Heart right ventricle (tissue), 16 donors: ENCODE results near the gene SEC14L3. TPM values are rescaled to one million over a fixed set of nuclear protein-coding genes. Genes with fewer than 3 reads are reported as not detected.

Experiments
- ATAC-seq, 8 donors: fragments of 200-7000 bp; cut with Tn5 transposase; one replicate each; pipeline ENCODE4 v1.9.1; 2020; ENCODE audit warnings: mild to moderate bottlenecking in 8 of 8, moderate library complexity in 8 of 8, moderate number of reproducible peaks in 1 of 8
- DNase-seq, 2 donors: peaks; one replicate each; pipeline ENCODE4 v3.0.0-alpha.2; 2020
- H3K27ac ChIP-seq, 10 donors: fragments of 200-600 bp; sonication (generic) in 2 of 10; one replicate each; pipeline versions ENCODE4 v1.5.0 to v1.8.0; 2020 to 2022; ENCODE audit warnings: mild to moderate bottlenecking in 3 of 10
- H3K27me3 ChIP-seq, 7 donors: fragments of 200-600 bp; one replicate each; pipeline ENCODE4 v1.8.0; 2021 to 2022; ENCODE audit warnings: mild to moderate bottlenecking in 2 of 7
- H3K36me3 ChIP-seq, 9 donors: fragments of 200-600 bp; sonication (generic) in 1 of 9; one replicate each; pipeline versions ENCODE4 v1.5.0 to v1.8.0; 2020 to 2022; ENCODE audit warnings: mild to moderate bottlenecking in 2 of 9
- H3K4me1 ChIP-seq, 9 donors: fragments of 200-600 bp; sonication (generic) in 1 of 9; one replicate each; pipeline versions ENCODE4 v1.5.0 to v1.8.0; 2020 to 2022; ENCODE audit warnings: mild to moderate bottlenecking in 4 of 9
- H3K4me3 ChIP-seq, 10 donors: fragments of 200-600 bp; sonication (generic) in 2 of 10; one replicate each; pipeline versions ENCODE4 v1.5.0 to v1.8.0; 2020 to 2022; ENCODE audit warnings: mild to moderate bottlenecking in 7 of 10, moderate library complexity in 2 of 10
- H3K9me3 ChIP-seq, 11 donors: fragments of 200-600 bp in 10 of 11; sonication (generic) in 2 of 11; one replicate each; pipeline versions ENCODE4 v1.5.0 to v1.8.0; 2013 to 2022; ENCODE audit warnings: mild to moderate bottlenecking in 2 of 11, control low read depth in 1 of 11, moderate library complexity in 1 of 11
- CTCF ChIP-seq, 9 donors: fragments of 200-600 bp; sonication (generic) in 2 of 9; IDR thresholded peaks; one replicate each; pipeline versions ENCODE4 v1.5.0 to v1.8.0; 2021 to 2022; ENCODE audit warnings: antibody characterized with exemption in 9 of 9, mild to moderate bottlenecking in 5 of 9, moderate library complexity in 1 of 9
- WGBS, 2 donors: extraction: QIAGEN DNeasy Blood & Tissue Kit; methylation state at CpG; one replicate each; pipeline ENCODE4 v1.1.7; 2013; ENCODE audit warnings: inconsistent platforms in 1 of 2; 5-methylcytosine and 5-hydroxymethylcytosine counted together
- intact Hi-C, 10 donors: fragments of 100-400 bp; cut with DNase I; formaldehyde crosslinking; loops; one replicate each; pipeline versions ENCODE4 v1.11.1 to v1.14.2; 2022
- polyA plus RNA-seq, 2 donors: library from polyadenylated mRNA; stranded (reverse); fragments of 200-250 nt; gene quantifications; one replicate each; pipeline ENCODE4 v1.2.3, GENCODE V29; 2013
- total RNA-seq, 10 donors: library from RNA; stranded (reverse); fragmentation: NEBNext Ultra II Directional in 3 of 10; extraction: Animal tissue kit (Norgen Biotek cat#: 25700) in 3 of 10; gene quantifications; one replicate each; pipeline versions ENCODE4 v1.2.1 to v1.2.4, GENCODE V29; 2021 to 2023
- donor health status: Arrhythmogenic right ventricular cardiomyopathy.
- donor health status: ischemic (EF 13 %, LVEDD 7.1; RV severe dilation, severe dysfunction).
- donor health status: healthy with polysubstance abuse.
- donor health status: DM: no; HTN: yes; CAD: no.
- donor health status: DM: no; HTN: no; CAD: no.
- donor health status: ischemic (EF 25% LVEDD 6.9; RV normal size, moderate dysfunction).
- donor health status: ischemic (EF 25% LVEDD 5.7; RV mildly dilated, moderate dysfunction).
- donor health status: healthy.
- donor health status: DM: yes; HTN: yes; CAD: no.
- donor health status: Ischemic cardiomyopathy.
- donor health status: ischemic (EF 35%, LVEDD 5.7; RV mildly dilated, moderate dysfunction).
- donor health status: nonischemic (EF 11% LVEDD 7.7; RV severe dilation, severe dysfunction).
- donor health status: DM: yes; HTN: yes; CAD: no.
- donor health status: PGD.
- donor health status: ischemic (EF 29% LVEDD 5.4; RV normal size, mild dysfunction).
- donor health status: nonischemic (EF 23%, LVEDD 6.1; RV moderate dilation, normal function).

The SEC14L3 gene
- total and polyA plus RNA-seq, 12 donors, result not detected

GRCh38 chr22:30426388-30427353 is 45.1 kb downstream of the SEC14L3 start:
- peak; percentile 31 to 65 (median 62) for TF ChIP-seq CTCF (IDR thresholded peaks at IDR 0.05)
- ATAC-seq, result peak in 4 of 8 donors; percentile 10 to 31 (median 12)
- peak; percentile 75 to 76 for DNase-seq
- 56 to 57% methylated on average over 29 of the region's 29 CpGs for WGBS, 2 donors
- Histone ChIP-seq H3K27ac (peak overlapping the region in 9 of 10 donors; percentile 73 to 97 (median 81)), H3K27me3 (no peaks in the 10 kb centered on the region), H3K4me3 (peak overlapping the region in 9 of 10 donors; percentile 53 to 88 (median 74)), H3K36me3 (peaks cover 0 to 20% (median 0%) of the 10 kb centered on the region in 9 donors), H3K4me1 (peaks cover 7 to 48% (median 39%) of the 10 kb centered on the region in 9 donors), H3K9me3 (peaks cover 0 to 4% (median 0%) of the 10 kb centered on the region in 11 donors)
- intact Hi-C loops, result no loop called here

GRCh38 chr22:30425616-30426387 is 46.0 kb downstream of the SEC14L3 start, which contains the start of gene MTFP1:
MTFP1 (plus strand) TSS chr22:30425768; CDS start chr22:30425880, 112 bp downstream.
- TF ChIP-seq CTCF (IDR thresholded peaks at IDR 0.05), result peak in 1 of 9 donors; percentile 18
- ATAC-seq (no peak), DNase-seq (peak; percentile 50 to 66)
- Histone ChIP-seq H3K9me3 (peaks cover 0 to 4% (median 0%) of the 10 kb centered on the region in 11 donors), H3K4me1 (peaks cover 7 to 57% (median 41%) of the 10 kb centered on the region in 9 donors), H3K36me3 (peaks cover 0 to 27% (median 0%) of the 10 kb centered on the region in 9 donors), H3K27me3 (no peaks in the 10 kb centered on the region), H3K4me3 (peak within 1 kb of the TSS; percentile 65 to 88 (median 74)), H3K27ac (peak within 1 kb of the TSS in 9 of 10 donors; percentile 73 to 98 (median 95))
- intact Hi-C loops, result no loop called here
- WGBS, 2 donors, result 1 to 3% methylated on average over 61 of the region's 61 CpGs

GRCh38 chr22:30425327-30425615 is 46.5 kb downstream of the SEC14L3 start:
- intact Hi-C loops, result no loop called here
- ATAC-seq, result no peak
- 8 to 10% methylated on average over 9 of the region's 9 CpGs for WGBS, 2 donors

More at GRCh38 chr22:30425327-30425615, 46.5 kb downstream of the SEC14L3 start:
- Histone ChIP-seq H3K36me3 (peaks cover 0 to 31% (median 0%) of the 10 kb centered on the region in 9 donors), H3K4me3 (peak overlapping the region; percentile 53 to 88 (median 74)), H3K4me1 (peaks cover 7 to 62% (median 41%) of the 10 kb centered on the region in 9 donors), H3K27me3 (no peaks in the 10 kb centered on the region), H3K27ac (peak overlapping the region in 9 of 10 donors; percentile 73 to 97 (median 81)), H3K9me3 (peaks cover 0 to 4% (median 0%) of the 10 kb centered on the region in 11 donors)
- no peak for DNase-seq
- no peak for TF ChIP-seq CTCF (IDR thresholded peaks at IDR 0.05)
